SU-DHL-6 (cell line): ENCODE measurements around the gene COL4A1.

Experiments used
- H2AFZ ChIP-seq: fragments of 200-600 bp; sonication (generic); 2 replicates; pipeline ENCODE4 v1.6.1; 2014; ENCODE audit warnings: low read depth, mild to moderate bottlenecking, moderate library complexity, mixed read lengths, antibody characterized with exemption, low read length; ENCODE audit not compliant: severe bottlenecking
- H3F3A ChIP-seq: fragments of 200-600 bp; shearing (Covaris generic); 2 replicates; pipeline ENCODE4 v1.6.0; 2016; ENCODE audit warnings: antibody characterized with exemption, mild to moderate bottlenecking; ENCODE audit not compliant: insufficient read depth
- H3K27ac ChIP-seq: fragments of 200-600 bp; sonication (generic); 2 replicates; pipeline ENCODE4 v1.5.1; 2016; ENCODE audit warnings: low read depth, mild to moderate bottlenecking, low read length, moderate library complexity, mixed read lengths
- H3K27me3 ChIP-seq: fragments of 200-600 bp; sonication (generic), shearing (Covaris generic); 2 replicates; pipeline ENCODE4 v1.6.0; 2014; ENCODE audit warnings: mild to moderate bottlenecking, low read length
- H3K36me3 ChIP-seq: fragments of 200-600 bp; sonication (generic); 2 replicates; pipeline ENCODE4 v1.6.1; 2014; ENCODE audit warnings: mild to moderate bottlenecking, low read length, mixed read lengths
- H3K4me2 ChIP-seq: fragments of 300-600, 200-600 bp; shearing (Covaris generic), sonication (generic); 2 replicates; pipeline ENCODE4 v1.6.0; 2014; ENCODE audit warnings: low read length, low read depth, mild to moderate bottlenecking; ENCODE audit not compliant: poor library complexity, severe bottlenecking
- H3K4me3 ChIP-seq: fragments of 200-600 bp; sonication (generic); 2 replicates; pipeline ENCODE4 v1.5.1; 2014; ENCODE audit warnings: antibody characterized with exemption, low read length, mild to moderate bottlenecking, mixed read lengths; ENCODE audit not compliant: insufficient read depth, poor library complexity, severe bottlenecking
- H3K79me2 ChIP-seq: fragments of 200-600 bp; sonication (generic); 2 replicates; pipeline ENCODE4 v1.6.1; 2014; ENCODE audit warnings: mild to moderate bottlenecking, low read length, moderate library complexity; ENCODE audit not compliant: insufficient read depth
- H3K9ac ChIP-seq: fragments of 200-600 bp; sonication (generic); 2 replicates; pipeline ENCODE4 v1.7.0; 2014; ENCODE audit warnings: mild to moderate bottlenecking, low read length
- H3K9me2 ChIP-seq: fragments of 200-600 bp; sonication (generic); replicated peaks from 2 replicates; pipeline ENCODE4 v1.6.1; 2014; ENCODE audit warnings: low read length; ENCODE audit not compliant: insufficient read depth
- H3K9me3 ChIP-seq: fragments of 200-600 bp; sonication (generic); 2 replicates; pipeline ENCODE4 v1.6.1; 2014; ENCODE audit warnings: low read length, mixed read lengths; ENCODE audit not compliant: insufficient read depth
- H4K20me1 ChIP-seq: fragments of 200-600 bp; sonication (generic); 2 replicates; pipeline ENCODE4 v1.6.1; 2014; ENCODE audit warnings: low read depth, mild to moderate bottlenecking, antibody characterized with exemption, low read length, moderate library complexity, mixed read lengths
- EZH2phosphoT487 ChIP-seq: fragments of 200-600 bp; sonication (generic), shearing (Covaris generic); conservative IDR thresholded peaks from 2 replicates; pipeline ENCODE4 v1.6.1; 2018; ENCODE audit warnings: mild to moderate bottlenecking, antibody characterized with exemption, low read length, moderate library complexity, mixed read lengths
- TF ChIP-seq, protein P1 (sequence below): fragments of 200-600 bp; sonication (generic); IDR thresholded peaks from one replicate; pipeline ENCODE4 v1.5.1; 2017; ENCODE audit warnings: antibody characterized with exemption, mild to moderate bottlenecking, low read length, moderate library complexity; ENCODE audit not compliant: insufficient read depth, poor library complexity, severe bottlenecking

COL4A1 gene

DNA sequence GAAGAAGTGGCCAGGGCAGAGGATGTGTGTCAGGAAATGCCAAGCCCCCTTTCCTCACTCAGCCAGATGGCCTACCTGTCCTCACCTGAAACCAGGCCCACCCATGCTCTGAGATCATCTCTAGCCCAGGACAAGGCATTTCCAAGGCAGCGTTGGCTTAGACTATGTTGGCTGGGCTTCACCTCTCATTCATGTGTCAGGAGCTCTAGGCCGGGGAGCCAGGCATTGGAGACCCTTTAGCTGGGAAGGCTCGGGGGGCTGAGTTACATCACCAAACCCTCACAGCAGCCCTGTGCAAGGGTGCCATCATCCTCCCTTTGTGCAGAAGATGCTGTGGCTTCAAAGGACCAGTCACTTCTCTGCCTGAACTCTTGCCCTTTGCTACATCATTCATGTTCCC is 40.1 kb upstream of the COL4A1 start:
- no peak overlapping the region for H3K27ac ChIP-seq
- no peaks in the 10 kb centered on the region for H3K36me3 ChIP-seq
- H4K20me1 ChIP-seq, result no peaks in the 10 kb centered on the region
- H3K9ac ChIP-seq, result no peak overlapping the region
- H3K27me3 ChIP-seq, result no peaks in the 10 kb centered on the region
- no peaks in the 10 kb centered on the region for H3K9me3 ChIP-seq
- H3K4me3 ChIP-seq, result no peak overlapping the region
- H2AFZ ChIP-seq, result no peak overlapping the region
- TF ChIP-seq, protein P1, sequence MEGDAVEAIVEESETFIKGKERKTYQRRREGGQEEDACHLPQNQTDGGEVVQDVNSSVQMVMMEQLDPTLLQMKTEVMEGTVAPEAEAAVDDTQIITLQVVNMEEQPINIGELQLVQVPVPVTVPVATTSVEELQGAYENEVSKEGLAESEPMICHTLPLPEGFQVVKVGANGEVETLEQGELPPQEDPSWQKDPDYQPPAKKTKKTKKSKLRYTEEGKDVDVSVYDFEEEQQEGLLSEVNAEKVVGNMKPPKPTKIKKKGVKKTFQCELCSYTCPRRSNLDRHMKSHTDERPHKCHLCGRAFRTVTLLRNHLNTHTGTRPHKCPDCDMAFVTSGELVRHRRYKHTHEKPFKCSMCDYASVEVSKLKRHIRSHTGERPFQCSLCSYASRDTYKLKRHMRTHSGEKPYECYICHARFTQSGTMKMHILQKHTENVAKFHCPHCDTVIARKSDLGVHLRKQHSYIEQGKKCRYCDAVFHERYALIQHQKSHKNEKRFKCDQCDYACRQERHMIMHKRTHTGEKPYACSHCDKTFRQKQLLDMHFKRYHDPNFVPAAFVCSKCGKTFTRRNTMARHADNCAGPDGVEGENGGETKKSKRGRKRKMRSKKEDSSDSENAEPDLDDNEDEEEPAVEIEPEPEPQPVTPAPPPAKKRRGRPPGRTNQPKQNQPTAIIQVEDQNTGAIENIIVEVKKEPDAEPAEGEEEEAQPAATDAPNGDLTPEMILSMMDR, result no peak
- TF ChIP-seq EZH2phosphoT487, result no peak
- no peaks in the 10 kb centered on the region for H3F3A ChIP-seq
- no peak overlapping the region for H3K4me2 ChIP-seq
- no peaks in the 10 kb centered on the region for H3K79me2 ChIP-seq
- H3K9me2 ChIP-seq, result no peaks in the 10 kb centered on the region

DNA sequence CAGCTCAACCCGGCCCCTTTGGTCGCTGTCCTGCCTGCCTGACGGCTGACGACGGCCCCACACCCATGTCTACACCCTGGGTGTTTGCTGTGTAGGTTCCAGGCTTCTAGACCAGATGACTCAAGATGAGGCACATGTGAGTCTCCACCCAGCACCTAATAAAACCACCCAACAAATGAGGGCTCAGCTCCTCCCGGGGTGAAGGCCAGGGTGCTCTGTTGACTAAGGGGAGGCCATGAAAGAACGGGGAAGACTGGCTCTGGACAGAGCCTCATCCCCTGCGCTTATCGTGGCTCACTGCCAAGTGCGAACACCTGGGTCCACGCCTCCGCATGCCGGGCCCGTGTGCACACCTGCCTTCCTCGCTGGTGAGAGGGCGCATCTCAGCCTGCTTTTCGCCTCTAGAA is 39.7 kb upstream of the COL4A1 start:
- Histone ChIP-seq H3K4me2 (no peak overlapping the region), H3K9me2 (no peaks in the 10 kb centered on the region), H3K27me3 (no peaks in the 10 kb centered on the region), H3K4me3 (no peak overlapping the region), H2AFZ (no peak overlapping the region), H3K9ac (no peak overlapping the region), H4K20me1 (no peaks in the 10 kb centered on the region), H3K36me3 (no peaks in the 10 kb centered on the region), H3F3A (no peaks in the 10 kb centered on the region), H3K79me2 (no peaks in the 10 kb centered on the region), H3K9me3 (no peaks in the 10 kb centered on the region), H3K27ac (no peak overlapping the region)
- TF ChIP-seq, protein P1, result no peak
- no peak for TF ChIP-seq EZH2phosphoT487

DNA sequence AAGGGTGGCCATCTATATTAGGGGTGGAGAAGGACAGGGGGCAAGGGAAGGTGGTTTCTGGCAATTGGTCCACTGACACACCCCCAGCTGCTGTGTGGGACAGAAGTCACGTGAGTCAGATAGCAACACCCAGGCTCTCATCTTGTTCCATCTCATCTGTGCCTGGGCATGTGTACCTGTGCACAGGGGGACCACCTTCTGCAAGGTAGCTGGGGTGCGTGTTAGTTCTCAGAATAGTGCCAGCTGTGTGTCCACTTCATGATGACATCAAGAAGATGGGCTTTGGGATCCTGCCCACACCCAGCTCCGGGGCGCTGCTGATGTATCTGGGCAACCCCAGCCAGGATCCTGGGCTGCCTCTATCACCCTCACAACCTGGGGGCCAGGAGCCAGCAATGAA is 38.7 kb upstream of the COL4A1 start:
- Histone ChIP-seq H3K9me3 (no peaks in the 10 kb centered on the region), H3K27ac (no peak overlapping the region), H3K9me2 (no peaks in the 10 kb centered on the region), H3K4me3 (no peak overlapping the region), H3K4me2 (no peak overlapping the region), H3F3A (no peaks in the 10 kb centered on the region), H4K20me1 (no peaks in the 10 kb centered on the region), H3K79me2 (no peaks in the 10 kb centered on the region), H2AFZ (no peak overlapping the region), H3K9ac (no peak overlapping the region), H3K27me3 (no peaks in the 10 kb centered on the region), H3K36me3 (no peaks in the 10 kb centered on the region)
- no peak for TF ChIP-seq EZH2phosphoT487
- TF ChIP-seq, protein P1, result no peak
